ENCODE measurements around the gene CPE.
"Not testable (repeated sequence)": the region's sequence is repeated elsewhere in the genome, so short reads cannot be mapped to it uniquely, and the experiment has no call there.

CPE gene

DNA sequence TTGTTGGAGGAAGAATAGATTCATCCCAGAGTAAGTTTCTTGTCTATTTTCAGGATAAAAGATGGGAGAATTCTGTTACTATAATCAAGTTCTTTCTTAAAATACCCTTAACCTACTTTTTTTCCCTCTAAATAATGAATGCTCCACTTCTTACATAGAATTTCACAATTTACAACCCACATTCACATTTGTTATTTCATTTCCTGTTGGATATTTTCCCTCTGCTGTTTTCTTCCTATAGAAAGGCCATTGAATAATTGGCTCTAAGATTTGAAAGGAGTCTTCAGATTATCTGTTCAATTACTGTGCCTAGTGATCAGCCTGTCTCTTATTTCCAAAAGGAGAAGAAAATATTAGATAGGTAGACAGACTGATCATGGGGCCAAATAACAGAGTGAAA, 79.7 kb downstream of the CPE start:
- H3K4me3 ChIP-seq (ENCODE audit: low read depth, low read length): no peak overlapping the region

DNA sequence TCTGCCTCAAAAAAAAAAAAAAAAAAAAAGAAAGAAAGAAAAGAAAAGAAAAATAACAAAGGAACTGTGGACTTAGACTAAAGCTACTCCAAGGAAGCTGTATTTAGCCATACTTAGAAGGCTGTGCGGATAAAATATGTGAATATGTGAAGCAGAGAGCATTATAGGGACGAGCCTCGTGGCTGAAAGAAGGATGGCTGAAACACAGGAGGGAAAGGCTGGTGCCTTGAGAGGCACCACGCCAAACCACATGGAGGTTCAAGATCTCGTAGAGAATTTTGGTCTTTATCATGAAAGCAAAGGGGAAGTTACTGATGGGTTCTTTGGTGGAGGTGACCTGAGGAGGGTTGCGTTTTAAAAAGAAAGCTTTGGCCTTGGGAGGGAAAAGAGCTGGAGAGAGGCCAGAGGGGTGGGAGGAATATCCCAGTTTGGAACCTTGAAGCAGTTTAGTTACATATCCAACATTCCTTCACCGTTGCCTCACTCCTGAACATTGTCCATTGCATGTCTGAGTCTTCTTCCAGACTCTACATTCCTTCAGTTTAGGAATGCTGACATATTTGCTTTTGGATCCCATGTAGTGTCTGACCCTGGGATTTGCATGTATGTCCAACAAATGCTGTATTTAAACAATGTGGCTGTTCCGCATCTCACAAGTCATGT, 82.5 kb downstream of the CPE start:
- no peak overlapping the region for H3K4me3 ChIP-seq (ENCODE audit: low read depth, low read length)

DNA sequence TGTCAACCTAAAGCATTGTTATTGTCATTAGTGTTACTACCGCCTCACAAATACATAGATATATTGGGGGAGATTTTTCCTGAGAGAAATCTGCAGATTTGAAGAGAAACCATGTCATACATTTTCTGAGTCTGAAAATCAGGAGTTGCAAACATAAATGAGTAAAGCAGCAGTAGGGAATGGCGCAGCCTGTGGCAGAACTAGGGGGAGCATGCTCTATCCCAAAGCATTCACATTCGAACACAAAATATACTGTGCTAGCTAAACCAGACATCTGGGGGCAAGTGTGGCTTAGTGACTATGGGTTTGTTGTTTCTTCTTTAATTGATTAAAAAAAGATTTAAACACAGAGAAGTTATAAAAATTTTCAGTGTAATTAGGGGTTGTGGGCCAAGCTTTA, 83.2 kb downstream of the CPE start:
- no peak overlapping the region for H3K4me3 ChIP-seq (ENCODE audit: low read depth, low read length)

DNA sequence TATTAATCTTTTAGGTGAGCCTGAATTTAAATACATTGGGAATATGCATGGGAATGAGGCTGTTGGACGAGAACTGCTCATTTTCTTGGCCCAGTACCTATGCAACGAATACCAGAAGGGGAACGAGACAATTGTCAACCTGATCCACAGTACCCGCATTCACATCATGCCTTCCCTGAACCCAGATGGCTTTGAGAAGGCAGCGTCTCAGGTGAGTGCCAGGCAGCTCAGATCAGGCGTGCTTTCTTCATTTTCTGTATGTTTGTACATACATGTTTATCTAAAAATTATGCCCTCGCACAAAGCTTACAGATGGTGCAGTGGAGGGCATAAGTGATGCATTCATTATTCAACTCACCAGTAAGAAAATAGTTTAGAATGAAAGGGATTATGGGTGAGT, 85.6 kb downstream of the CPE start:
- no peak overlapping the region for H3K4me3 ChIP-seq (ENCODE audit: low read depth, low read length)

DNA sequence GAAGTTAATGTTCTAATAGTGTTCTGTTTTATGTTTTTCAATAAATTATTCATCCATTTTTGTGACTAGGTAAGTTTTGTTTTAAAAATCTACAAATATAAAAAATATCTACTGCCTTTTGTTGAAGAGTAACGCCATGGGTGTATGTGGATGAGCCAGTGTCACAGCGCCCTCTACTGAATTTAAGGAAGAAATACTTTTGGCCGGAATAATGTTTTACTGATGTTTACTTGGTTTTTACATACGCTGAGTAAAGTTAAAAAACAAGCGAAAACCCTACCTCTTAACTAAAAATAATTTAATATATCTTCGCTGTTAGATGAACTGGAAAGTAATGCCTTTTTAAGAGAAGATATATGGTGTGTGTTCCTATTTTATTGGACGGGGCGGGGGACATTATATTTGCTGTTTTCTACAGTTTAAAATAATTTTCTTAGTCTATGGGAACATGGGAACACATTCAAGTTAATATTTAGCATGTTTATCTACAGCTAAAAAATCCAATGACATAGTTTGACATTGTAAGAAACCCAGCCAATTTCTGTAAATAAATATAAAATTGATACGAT, 86.1 kb downstream of the CPE start:
- H3K4me3 ChIP-seq (ENCODE audit: low read depth, low read length): no peak overlapping the region

DNA sequence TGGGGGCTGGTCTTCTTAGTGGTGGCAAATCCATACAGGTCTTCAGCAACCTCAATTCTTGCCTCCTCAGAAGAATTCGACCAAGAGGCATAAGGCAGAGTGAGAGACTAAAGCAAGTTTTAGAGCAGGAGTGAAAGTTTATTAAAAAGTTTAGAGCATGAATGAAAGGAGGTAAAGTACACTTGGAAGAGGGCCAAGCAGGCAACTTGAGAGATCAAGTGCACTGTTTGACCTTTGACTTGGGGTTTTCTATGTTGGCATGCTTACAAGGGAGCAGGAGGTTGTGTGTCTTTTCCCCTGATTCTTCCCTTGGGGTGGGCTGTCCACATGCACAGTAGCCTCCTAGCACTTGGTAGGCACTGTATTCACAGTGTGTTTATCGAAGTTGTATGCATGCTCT, 91.2 kb downstream of the CPE start:
- H3K4me3 ChIP-seq (ENCODE audit: low read depth, low read length): no peak overlapping the region

DNA sequence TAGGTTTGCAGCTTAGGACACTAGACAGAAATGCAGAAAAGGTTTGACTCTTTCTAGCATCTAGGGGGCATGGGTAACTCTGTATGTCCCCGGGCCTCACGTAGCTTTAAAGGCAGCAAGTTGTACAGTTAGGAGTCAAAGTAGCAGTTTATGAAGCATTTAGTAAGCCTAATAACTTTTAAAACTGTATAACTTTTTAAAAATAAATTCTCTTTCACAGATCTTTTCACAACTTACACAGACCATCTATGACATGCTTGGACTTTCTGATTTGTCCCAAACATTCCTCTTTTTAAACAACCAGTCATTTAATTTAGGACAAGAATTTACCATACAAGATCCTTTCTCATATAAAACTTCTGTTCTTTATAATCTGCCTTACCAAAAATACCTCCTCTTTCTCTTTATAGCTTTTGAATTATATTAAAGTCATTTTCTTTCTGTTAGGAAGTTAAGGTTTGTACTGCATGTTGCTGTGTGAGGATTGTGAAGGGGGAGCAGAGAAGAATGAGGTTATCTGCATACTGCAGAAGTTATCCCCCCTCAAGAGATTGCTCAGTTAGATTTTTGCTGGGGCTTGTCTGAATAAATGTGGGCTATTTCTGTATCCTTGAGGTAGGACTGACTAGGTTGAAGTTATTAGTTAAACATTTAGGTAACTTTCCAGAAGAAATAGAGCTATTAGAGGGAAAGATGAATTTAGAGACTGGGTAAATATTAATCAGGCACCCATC, 94.3 kb downstream of the CPE start:
- no peak overlapping the region for H3K4me3 ChIP-seq (ENCODE audit: low read depth, low read length)

DNA sequence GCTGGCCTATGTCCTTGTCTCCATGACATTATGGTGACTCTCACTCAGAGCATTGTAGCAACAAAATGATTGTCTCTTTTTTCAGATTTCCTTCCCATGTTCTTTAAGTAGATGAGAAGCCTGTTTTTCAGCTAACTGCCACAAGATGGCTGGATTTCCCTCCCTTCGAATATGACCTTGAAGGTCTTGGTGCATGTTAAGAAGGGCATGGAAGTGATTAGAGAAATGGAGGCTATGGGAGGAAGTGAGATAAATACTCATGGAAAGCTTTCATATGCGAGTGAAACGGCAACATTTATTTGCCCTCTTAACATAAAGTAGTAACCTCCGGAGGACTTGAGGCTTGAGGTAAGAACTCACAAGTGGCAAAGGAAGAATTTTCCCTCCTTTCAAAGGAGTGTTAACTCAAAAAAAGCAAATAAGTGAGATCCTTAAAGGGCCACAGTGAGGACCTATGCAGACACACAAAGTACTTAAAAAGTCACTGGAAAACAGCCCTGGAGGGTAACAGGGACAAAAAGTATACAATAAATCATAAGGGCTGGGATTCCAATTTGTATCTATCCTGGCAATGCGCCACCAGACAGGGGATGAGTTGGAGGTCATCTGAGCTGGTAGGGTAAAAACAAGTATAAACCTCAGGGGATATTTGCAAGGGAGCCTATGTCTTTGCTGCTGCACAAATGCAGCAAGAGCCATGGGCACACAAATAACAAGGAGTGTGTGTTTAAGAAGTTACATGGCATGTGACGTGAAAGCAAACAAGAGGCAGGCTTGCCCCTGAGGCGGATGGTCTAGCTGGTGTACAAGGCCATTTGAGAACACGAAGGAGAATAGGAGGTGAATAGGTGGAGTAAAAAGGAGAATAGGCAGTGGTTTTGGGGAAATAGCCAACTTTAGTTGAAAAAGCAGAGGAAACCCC, 96.2 kb downstream of the CPE start:
- H3K4me3 ChIP-seq (ENCODE audit: low read depth, low read length): no peak overlapping the region

DNA sequence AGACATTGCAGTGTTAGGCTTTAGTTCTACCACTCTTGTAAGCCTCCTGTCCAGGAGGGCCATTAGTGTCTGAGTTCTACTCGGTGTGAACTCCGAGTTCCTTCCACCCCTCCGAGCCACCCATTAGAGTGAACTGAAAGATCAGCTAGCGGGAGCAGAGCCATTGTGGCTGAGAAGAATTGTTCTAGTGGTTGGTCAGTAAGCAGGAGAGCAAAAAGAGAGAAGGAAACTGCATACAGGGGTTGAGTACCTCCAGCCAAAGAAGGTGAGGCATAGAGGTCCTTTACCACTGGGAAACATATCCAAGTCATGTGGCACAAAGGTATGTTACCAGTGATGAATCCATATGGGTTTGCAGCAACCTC, 96.9 kb downstream of the CPE start:
- H3K4me3 ChIP-seq (ENCODE audit: low read depth, low read length): no peak overlapping the region

DNA sequence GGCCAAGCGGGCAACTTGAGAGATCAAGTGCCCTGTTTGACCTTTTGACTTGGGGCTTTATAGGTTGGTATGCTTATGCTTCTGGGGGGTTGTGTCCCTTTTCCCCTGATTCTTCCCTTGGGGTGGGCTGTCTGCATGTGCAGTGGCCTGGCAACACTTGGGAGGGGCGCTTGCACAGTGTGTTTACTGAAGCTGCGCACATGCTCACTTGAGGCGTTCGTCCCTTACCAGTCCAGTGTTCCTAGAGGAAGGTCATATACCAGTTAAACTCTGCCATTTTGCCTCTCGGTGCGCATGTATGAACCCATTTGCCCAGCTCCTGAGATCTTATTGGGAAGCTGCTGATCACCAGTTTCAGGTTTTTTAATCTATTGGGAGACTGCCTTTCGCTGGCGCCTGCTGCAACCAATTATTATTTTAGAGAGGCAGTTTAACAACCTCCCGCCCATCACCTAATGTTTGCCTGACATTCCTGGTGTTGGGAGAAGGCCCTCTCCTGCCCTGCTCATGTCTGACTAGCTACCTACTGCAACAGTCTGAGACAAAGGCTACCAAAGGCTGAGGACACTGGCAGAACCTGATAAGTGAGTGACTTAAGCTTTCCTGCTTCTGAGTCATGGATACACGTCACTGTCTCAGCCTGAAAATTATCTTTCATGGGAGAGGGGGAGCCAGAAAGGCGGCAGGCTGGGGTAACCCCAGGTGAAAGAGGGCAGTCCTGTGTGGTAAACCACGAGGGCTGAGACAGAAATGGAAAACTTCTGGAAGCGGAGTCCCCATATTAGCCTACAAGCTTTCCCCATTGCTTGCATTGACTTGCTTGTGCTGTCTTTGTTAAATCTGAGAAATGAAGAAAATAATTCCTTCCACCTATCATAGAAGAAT, 97.6 kb downstream of the CPE start:
- H3K4me3 ChIP-seq (ENCODE audit: low read depth, low read length): no peak overlapping the region

DNA sequence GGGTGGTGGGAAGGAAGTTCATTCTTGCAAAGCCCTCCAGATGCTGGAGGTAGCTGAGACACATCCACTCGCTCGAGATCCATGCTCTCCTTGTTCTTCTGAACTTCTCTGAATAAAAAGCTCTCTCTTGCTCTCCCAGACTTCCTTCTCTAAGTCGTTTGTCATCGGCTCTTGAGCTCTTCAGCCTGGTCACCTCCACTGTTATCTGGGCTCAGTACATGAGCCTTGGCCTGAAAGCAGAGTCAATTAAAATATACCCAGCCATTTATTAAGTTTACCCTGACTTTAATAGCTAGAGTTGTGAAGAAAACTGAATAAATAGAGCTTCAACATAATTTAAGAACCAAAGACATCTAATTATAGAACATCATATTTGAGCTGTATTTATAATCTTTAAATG, 99.0 kb downstream of the CPE start:
- H3K4me3 ChIP-seq (ENCODE audit: low read depth, low read length): no peak overlapping the region

DNA sequence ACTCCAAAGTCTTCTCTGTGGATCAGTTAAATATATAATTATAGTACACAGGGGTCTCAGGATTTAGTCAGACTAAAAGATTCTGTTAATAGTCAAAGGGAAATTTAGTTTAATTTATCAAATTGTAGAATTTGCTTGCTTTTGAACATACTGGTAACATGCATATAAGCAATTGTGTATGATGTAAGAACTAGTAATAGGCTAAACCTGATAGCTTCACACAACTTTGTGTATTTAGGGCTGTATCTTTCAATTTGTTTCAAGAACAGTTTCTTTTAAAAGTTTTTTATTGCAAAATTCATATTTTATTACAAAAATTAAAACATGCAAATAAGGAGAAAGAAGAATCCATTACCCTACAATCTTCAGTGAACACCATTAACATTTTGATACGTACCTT, 99.5 kb downstream of the CPE start:
- no peak overlapping the region for H3K4me3 ChIP-seq (ENCODE audit: low read depth, low read length)

DNA sequence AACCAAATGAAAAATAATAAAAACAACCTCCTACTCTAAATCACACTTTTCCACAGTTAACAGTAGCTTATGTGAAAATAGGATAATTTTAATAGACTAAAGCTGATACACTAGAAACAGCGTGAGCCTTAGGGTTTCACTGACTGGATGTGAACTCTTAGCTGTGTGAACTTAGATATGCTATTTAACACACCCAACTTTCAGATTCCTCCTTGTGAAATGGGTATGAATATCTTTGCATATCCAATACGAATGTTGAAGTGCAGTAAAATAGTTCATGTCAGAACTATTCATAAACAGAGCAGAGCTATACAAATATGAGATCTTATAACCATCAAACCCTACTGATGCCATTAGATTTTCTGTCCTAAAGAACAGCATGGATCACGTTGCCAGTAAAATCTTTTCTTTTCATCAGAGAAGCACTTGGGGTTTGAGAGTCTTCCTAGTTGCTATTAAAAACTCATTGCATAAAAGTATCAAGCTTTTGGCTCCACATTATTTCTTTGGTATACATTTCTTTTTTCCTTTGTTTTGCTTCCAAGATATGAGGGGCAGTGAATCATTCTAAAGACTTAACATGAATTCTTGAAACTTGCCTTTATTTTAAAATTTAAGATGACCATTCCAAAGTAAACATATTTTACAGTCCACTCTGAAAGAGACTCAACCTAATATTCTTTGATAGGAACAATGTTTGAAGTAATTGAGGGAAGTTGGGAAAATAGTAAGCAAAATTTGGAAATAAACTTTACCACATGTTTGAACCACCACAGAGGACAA, 102.4 kb downstream of the CPE start:
- H3K4me3 ChIP-seq (ENCODE audit: low read depth, low read length): no peak overlapping the region

DNA sequence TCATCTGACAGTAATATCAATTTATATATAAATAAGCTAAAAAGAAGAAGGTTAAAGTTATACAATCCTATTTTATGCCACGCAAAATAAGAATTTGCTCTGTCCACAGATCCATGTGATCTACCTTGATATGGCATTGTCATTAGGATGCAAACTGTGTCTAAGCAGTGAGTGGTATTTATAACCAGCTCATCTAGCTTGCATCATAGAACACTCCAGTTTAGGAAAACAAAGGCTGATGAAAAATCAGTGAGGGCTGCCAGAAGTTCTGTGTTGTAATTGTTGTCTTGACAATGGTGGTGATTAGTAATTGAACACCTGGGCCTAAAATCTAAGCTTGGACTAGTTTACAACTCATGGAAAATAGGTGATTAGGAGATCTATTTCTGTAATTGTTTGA, 111.0 kb downstream of the CPE start:
- no peak overlapping the region for H3K4me3 ChIP-seq (ENCODE audit: low read depth, low read length)

DNA sequence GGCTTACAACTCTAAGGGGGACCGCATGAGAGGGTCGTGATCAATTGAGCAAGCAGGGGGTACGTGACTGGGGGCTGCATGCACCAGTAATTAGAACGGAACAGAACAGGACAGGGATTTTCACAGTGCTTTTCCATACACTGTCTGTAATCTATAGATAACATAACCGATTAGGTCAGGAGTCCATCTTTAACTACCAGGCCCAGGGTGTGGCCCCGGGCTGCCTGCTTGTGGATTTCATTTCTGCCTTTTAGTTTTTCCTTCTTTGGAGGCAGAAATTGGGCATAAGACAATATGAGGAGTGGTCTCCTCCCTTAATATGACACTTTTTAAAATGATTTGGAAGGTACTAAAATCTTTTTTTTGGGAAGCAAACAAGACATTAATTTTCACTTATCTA, 113.8 kb downstream of the CPE start:
- not testable (repeated sequence) for H3K4me3 ChIP-seq (ENCODE audit: low read depth, low read length)

DNA sequence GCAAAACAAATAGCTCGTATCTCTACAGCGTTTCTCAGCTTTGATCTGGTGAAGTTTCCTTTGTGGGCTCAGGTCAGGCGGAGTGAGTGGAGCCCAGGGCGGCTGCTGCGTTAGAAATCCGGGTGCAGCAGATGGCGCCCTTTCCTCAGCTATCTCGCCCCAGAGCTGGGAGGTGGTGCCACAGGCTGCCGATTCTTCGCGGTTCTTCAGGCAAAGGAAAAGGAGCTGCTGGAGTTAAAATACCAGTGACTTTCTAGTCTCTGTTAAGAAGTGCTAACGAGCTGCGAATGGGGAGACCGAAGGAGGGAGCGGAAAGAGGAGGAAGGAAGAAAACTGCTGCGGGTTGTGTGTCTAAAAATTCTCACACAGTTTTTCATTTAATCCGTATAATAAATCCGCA, 114.6 kb downstream of the CPE start:
- H3K4me3 ChIP-seq (ENCODE audit: low read depth, low read length): no peak overlapping the region

DNA sequence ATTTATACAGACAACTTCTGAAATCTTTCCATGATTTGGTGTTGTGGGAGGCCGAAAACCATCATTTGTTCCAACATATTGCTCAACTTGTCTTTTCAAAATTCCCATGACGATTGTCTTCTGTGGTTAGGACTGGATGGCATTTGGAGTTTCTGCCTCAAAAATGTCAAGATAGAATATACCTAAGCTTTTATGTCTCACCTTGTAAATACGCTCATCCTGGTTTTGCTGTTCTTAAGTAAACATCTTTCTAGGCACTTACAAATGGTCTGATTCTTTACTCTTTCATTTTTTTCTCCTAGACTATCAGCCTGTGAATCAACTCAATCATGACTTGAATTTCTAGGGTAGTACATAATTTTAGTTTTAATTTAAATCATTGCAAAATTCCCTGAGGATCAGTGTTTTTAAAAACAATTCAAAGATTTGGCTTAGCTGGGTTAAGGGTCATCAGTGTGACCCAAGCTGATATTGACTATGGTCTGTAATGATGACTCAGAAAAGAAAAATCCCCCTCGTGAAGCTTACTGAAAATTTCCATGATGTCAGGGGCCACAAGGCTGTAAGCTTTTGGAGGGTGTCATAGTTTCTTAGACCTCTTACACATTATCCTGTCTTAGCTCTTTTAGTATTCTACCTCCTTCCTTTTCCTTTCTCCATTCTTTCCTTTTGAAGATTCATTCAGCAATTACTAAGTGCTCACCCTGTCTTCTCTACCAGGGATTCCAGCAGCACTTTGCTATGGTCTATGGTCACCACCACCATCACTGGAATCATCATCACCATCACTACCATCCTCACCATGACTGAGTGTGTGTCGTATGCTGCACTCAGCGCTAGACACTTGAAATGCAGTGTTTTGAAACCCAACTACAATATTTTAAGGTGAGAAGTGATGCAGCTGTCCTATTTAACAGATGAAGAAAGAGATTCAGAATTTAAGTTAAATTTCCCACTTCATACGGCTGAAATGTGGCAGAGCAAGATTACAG, 124.4 kb downstream of the CPE start:
- no peak overlapping the region for H3K4me3 ChIP-seq (ENCODE audit: low read depth, low read length)

DNA sequence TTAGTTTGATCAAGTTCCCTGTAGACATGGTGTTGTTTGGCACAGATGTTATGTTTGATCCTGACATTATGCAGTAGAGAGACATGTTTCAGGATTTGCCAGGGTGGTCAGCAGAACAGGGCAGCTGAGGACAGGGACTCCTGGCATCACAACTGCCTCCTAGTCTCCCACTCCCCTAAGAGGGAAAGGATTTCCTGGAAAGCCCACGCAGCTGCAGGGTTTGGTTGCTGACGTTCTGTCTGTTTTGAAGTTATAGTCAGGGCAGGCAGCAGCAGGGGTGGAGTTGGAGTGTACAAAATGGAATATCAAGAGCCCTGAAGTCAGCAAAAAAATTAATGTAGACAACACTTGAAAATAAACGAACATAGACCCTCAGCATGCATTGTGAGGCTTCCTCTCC, 125.4 kb downstream of the CPE start:
- H3K4me3 ChIP-seq (ENCODE audit: low read depth, low read length): no peak overlapping the region

Measured in iPS-11a (cell line).